HCEC 1CT (cell line): Measurements from ENCODE around the gene FRMD4B.
A peak's percentile ranks its signal among the peaks of the same experiment; 100 is the strongest.

ENCODE experiments used
- DNase-seq: peaks from one replicate; pipeline ENCODE4 v3.0.0-alpha.2; 2017

Gene FRMD4B

GRCh38 chr3:69197455-69197854, 188.4 kb downstream of the FRMD4B start:
- no peak for DNase-seq

DNA sequence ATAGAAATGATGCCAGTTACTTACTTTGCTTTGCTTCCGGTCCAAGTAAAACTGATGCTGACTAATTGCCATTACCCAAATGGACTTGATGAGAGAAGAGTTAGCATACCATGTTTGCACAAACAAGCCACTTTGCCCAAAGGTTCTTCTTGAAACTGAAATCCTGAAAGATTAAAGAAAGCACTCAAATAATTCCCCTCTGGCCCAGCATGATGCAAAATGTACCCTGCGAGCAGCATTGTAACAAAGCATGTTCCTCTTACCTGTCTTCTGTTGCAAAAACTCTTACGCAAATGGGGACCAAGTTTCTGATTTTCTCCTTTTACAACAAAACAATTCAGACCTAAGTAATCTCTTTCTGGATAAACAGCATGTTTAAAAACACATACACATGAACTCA, 189.0 kb downstream of the FRMD4B start:
- no peak for DNase-seq

- no peak for DNase-seq
Measured at GRCh38 chr3:69194431-69195165, 191.3 kb downstream of the FRMD4B start.

DNA sequence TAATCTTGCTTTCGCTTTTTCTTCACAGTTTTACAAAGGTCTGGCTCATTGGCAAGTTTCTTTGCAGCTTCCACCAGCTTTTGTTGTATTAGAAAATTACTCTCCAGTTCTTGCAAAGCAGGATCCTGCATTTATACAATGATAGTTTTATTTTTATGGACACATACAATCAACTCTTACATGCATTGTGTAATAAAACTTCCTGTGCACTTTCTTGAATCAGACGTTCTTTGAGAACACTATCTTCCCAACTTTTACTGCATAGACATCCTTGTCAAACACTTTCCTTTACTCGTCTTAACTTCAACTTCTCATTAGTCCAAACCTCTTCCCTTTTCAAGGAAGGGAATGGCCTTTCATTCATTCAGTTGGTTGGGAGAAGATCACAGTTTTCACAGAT, 192.1 kb downstream of the FRMD4B start:
- no peak for DNase-seq

GRCh38 chr3:69191516-69191915, 194.4 kb downstream of the FRMD4B start:
- DNase-seq: no peak

GRCh38 chr3:69189487-69189886, 196.4 kb downstream of the FRMD4B start:
- DNase-seq: no peak

DNA sequence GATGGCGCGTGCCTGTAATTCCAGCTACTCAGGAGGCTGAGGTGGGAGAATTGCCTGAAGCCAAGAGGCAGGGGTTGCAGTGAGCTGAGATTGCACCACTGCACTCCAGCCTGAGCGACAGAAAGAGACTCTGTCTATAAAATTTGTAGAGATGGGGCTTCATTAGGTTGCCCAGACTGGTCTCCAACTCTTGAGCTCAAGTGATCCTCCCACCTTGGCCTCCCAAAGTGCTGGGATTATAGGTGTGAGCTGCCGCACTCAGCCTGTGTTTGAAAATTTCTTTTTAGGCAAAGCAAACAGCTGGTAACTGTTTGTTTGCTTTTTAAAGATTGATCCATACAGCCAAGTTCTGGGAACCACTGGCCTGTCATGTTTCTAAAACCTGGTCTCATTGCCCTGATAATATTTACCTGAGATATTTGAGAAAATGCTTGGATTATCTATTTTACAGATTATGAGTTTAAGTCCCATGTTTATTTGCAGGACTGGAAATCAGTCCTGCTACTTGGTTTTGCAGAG, 199.3 kb downstream of the FRMD4B start:
- no peak for DNase-seq

DNA sequence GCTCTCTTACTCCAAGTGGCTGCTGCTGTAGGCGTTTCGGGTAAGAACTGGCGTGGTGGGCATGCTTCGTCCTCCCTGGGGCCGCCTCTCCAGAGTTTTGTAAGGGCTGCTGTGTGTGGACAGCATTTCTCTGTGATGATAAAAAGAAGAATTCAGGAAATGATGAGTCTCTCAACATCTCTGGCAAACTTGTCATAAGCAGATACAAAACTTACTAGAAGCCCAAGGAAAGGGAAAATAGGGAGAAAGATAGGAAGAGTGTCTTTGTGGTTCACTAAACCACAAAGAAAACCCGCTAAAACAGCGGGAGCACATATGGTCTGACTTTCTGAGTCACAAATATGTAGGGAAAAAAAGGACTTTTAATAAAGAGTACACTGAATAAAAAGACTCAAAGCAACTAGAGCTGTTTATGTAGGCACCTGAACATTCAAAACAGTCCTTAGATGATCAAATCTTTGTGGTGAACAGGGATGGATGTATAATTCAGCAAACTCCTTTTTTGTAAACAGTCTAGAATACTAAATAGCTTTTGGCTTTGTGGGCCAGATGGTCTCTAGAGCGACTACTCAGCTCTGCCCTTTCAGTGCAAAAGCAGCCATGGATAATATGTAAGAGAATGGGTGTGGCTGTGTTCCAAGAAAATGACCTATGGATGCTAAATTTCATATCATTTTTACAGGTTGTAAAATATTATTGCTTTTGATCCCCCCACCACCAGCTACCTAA, 203.1 kb downstream of the FRMD4B start:
- DNase-seq: peak; percentile 82

DNA sequence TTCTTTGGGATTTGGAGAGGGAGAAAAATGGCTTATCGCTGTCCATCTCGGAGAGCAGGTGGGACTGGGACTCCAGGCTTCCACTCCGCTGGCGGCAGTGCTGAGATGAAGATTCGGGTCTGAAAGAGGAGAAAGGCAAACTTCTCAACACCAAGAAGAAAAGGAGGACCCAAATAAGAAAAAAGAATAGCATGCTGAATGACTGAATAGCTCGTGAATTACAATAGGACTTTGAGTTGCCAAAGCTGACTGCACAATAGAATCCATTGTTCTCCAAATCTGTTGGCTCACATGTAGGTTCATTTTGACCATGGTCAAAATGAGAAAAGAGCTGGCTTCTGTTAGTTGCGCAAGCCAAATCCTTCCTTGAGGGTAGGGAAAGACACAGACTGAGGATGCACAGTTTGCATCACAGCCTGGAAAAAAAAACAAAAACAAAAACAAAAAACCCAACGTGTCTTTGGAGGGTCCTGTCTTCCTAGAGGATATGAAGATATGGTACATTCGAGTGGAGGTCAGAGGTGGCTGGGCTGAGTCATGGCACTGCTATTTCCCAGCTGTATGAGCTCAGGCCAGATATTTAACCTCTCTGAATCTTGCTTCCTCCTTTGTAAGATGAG, 204.2 kb downstream of the FRMD4B start:
- DNase-seq: peak; percentile 81

GRCh38 chr3:69180869-69181591, 204.9 kb downstream of the FRMD4B start:
- no peak for DNase-seq

DNA sequence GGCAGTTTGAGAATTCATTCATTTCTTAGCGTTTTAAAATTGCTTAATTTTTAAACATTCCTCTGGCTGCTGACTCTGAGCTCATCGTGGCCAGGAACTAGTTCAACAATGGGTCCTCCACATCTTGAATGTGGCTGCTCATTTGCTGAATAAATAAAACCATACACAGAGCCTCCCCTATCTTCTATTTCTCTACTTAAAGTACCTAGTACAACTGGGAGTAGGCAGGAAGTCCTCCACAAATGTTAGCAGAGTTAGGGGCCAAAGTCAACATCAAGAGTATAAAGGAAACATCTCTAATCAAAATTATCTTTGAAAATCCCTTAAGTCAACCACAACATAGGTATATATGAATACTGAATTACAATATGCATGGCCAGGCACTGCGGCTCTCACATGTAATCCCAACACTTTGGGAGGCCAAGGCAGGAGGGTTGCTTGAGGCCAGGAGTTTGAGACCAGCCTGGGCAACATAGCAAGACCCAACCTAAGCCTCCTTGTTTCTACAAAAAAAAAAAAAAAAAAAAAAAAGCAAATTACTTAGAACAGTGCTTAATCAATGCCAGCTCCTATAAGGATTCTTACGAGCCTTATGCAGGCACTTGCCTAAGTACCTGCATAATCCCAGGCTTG, 206.0 kb downstream of the FRMD4B start:
- no peak for DNase-seq

DNA sequence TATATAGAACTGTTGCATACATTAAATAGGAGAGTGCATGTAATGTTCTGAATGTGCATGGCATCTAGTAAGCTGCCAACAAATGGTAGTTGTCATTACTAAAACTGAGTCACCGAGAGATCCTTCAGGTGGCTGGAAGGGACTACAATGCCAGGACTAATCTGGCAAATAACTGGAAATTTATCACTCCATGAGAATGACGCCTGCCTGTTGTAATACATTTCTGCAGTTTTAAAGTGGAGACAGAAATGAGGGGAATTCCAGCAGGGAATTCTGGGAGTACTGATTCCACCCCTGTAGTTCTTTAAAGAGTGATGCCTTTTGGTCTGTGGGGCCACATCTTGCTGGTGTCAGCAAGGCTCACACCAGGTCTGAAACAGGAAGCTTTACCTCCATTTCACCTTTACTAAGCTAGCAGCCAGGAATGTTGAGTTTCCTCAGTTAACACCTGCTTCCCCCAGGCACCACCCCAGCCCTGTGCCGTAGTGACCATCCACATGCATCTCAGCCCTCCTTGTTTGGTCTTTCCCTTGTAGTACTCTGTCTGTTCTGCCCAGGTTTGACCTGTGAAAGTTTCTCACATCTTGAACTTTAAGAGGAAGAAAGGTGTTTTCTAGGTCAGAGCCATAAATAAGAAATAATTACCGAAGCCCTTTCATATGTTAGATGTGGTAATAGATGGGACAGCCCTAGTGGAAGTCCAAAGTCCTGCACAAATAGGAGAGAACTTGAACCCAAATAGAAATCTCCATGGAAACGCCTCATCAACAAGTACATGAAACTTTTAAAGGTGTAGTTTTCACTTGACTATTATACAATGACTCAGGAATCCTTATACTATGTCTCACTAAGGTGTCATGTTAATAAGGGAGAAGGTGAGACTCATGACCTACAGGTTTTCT, 206.8 kb downstream of the FRMD4B start:
- no peak for DNase-seq

DNA sequence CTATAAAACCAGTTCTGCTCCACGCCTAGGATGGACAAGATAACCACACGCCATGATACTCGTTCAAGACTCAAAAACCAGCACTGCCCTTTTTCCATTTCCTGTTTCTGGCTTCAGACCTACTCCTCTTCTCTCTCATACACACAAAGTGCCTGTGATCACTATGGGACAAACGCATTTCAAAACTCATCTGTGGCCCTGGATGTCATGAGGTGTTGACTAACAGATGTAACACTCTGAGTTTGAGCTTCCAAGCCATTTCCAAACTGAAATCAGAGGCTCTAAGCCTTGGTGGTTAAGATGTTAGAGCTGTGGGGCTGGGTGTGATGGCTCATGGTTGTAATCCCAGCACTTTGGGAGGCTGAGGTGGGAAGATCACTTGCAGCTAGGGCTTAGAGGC, 207.8 kb downstream of the FRMD4B start:
- DNase-seq: no peak

DNA sequence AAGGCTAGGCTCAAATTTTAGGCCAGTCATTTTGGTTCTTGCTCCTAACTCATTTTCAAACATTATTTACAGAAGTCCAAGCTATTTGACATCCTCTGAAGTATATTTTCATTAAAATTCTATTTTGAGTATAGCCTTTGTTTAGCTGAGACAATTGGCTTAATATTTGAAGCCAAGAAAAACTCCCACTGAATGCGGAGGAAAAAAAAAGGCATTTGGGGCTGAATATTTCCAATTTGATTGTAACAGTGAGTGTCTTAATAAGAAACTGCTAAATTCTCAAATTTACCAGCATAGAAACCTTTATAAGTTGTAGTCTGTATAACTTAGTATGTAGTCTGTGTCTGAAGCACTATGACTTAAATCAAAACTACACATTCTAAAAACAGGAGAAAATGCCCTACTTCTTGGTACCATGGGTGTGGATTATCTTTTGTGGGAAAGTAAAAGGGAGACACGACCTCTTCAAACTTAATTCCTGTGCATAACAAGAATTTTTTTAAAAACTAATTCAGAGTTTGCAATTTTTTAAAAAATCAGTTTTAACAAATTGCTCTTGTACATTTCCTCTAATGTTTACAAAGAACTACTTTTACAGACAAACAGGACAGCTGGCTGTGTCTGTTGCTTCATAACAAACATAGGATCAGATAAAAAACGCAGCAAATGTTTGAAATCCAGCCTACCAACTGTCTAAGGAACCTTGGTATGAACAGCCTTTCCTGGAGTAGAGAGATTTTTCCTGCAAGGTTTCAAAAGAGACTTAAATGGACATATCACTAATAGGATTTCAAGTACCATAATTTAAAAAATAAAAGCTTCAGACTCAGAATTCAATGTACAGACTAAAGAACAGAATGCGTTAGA, 210.8 kb downstream of the FRMD4B start:
- no peak for DNase-seq

DNA sequence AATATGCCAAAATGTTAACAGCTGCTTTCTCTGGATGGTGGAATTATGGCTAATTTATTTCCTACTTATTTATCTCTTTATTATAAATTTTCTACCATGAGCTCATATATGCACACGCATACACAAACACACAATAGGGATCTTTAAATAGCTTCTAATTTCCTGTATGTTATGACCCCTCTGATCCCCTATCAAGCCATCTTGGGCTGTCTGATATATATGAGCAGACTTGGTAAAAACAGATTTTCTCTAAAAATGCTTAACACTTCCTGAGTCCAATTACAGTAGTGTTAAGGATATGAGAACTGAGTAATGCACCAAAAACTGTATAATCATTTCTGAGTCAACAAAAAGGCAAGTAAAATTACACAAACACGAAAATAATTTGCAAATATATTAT, 211.4 kb downstream of the FRMD4B start:
- no peak for DNase-seq

DNA sequence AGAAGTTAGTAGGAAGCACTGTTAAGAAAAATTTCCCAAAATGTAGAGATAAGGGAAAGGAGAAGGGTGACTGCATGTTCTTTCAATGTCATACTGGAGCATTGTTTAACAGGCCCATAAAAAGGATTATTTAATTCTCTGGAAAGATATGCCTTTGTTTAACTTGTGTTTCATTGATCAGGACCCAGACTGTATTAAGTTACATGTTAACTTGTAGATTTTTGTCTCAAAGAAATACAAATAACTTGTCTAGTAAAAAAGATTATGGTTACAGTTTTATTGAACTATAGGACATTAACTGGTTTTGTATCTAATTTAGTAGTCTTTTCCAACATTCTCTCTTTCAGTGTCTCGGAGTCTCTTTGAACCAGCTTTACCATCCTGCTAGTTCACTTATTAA, 213.8 kb downstream of the FRMD4B start:
- DNase-seq: no peak

DNA sequence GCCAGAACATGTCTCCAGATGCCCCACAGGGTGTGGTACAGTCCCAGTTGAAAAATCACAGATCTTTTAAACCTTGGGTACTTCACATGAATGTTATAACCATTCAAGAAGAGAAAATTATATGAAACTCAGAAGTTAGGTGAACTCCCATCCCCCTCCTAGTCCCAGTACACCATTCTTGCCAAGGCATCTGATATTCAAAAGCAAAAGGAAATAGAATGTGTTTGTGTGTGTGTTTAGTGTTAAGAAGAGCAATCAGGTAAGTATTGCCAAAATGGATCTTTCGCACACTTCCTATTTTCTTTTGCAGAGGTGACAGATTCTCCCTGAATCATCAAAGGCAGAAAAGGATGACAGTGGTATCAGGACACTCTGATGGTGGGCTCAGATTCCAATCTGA, 219.4 kb downstream of the FRMD4B start:
- DNase-seq: no peak

DNA sequence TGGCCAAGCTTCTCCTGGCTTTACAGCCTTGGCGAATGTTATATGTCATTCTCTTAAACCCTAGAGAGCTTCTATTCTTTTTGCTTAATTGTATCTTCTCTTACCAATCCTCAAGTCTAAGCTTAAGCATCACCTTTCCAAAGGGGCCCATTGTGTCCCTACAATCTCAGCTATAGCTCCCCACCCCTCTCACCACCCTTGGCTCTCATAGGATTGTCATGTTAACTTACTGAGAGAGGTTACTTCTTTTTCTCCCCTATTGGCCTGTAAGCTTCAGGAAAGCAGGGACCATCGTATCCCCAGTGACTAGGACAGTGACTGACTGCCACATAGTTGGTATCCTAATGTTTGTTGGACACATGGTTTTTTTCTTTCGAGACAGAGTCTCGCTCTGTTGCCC, 220.1 kb downstream of the FRMD4B start:
- DNase-seq: no peak

- DNase-seq: no peak
Measured at GRCh38 chr3:69164296-69164695, 221.6 kb downstream of the FRMD4B start.

DNA sequence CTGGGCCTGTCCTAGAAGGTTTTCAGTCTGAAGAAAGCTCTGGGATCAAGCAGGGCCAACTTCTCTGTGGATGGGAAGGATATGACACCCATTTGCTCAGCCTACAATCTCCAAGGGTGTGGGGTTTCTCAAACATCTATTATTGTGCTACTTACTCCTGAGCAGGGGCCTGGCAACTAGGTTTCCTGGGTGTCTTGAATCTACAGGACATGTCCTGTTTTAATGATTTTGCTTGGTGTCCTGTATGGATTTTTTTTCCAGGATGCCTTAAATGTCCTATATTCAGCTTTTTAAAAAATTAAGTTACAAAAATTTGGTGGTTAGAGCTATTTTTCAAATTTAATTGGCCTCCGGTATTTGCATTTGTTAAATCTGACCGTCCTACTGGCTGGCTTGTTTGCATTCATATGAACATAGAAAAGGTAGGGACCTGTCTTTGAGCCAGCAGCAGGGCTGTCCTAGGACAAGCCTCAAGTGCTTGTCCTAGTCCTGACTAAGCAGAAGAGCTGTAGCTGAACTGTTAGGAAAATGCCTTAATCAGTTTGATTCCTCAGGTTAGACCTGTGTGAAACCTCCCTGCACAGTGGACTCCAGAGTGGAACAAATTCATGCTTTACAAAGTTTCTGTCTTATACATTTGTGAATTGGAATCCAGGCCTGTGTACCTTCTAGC, 223.4 kb downstream of the FRMD4B start:
- DNase-seq: no peak
